ENCODE results near the gene CCDC6.

Gene CCDC6

GRCh38 chr10:59854571-59854970 lies 51.8 kb downstream of the CCDC6 start:
- no peak for DNase-seq (ENCODE audit: low read depth in 2 of 2, low spot score in 1 of 2)

DNA sequence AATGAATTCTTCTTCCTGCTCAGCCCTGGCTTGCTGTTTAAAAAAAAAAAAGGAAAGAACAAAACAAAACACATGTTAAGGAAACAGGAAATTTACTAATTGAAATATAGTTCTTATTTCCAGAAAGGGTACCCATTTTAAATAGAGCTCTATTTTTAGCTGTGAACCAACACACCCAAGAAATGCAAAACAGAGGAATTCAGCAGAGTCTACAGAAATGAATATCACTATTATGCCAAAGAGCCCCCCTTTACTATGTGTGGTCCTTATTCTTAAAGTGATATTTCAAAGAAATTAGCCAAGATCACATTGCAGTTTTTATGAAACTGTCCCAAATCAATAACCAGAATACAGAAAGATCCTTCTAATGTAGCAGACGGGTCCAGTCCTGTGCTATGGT lies 53.7 kb downstream of the CCDC6 start:
- DNase-seq (ENCODE audit: low read depth in 2 of 2, low spot score in 1 of 2) = no peak

GRCh38 chr10:59851864-59852263 lies 54.5 kb downstream of the CCDC6 start:
- no peak for DNase-seq (ENCODE audit: low read depth in 2 of 2, low spot score in 1 of 2)

- no peak for DNase-seq (ENCODE audit: low read depth in 2 of 2, low spot score in 1 of 2)
Observed at GRCh38 chr10:59847888-59848287, 58.5 kb downstream of the CCDC6 start.

GRCh38 chr10:59847326-59847725 lies 59.0 kb downstream of the CCDC6 start:
- DNase-seq (ENCODE audit: low read depth in 2 of 2, low spot score in 1 of 2) = no peak

GRCh38 chr10:59844436-59844835 lies 61.9 kb downstream of the CCDC6 start:
- no peak for DNase-seq (ENCODE audit: low read depth in 2 of 2, low spot score in 1 of 2)

GRCh38 chr10:59843748-59844147 lies 62.6 kb downstream of the CCDC6 start:
- DNase-seq (ENCODE audit: low read depth in 2 of 2, low spot score in 1 of 2) = no peak

DNA sequence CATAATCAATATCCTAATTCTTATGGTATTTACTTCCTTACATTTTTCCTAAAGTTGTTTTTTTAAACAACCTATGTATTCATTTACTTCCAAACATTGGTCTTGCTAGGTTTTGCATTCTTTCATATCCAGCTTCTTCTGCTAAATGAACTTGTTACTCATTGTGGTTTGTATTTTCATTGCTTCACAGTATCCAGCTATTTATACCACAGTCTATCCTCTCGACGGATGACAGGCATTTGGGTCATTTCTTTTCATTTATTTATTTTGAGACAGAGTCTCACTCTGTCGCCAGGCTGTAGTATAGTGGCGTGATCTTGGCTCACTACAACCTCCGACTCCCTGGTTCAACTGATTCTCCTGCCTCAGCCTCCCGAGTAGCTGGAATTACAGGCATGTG lies 66.8 kb downstream of the CCDC6 start:
- no peak for DNase-seq (ENCODE audit: low read depth in 2 of 2, low spot score in 1 of 2)

- no peak for DNase-seq (ENCODE audit: low read depth in 2 of 2, low spot score in 1 of 2)
Observed at GRCh38 chr10:59838085-59838789, 68.1 kb downstream of the CCDC6 start.

DNA sequence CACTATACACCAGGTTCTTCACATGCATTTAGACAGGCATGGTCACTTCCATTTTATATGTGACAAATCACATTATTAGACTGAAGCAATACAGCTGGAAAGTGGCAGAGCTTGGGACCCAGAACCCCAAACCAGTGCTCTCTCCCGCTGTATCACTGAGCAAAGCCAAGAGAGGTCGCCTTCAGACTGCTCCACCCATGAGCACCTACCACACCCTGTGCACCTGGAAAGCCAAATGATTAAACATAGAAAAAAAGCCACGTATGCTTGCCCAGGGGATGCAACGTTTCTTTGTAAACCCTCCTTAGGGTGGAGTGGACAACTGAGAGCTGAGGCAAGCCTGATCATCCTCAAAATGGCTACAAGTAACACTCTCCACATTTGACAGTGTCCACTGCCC lies 72.5 kb downstream of the CCDC6 start:
- no peak for DNase-seq (ENCODE audit: low read depth in 2 of 2, low spot score in 1 of 2)

DNA sequence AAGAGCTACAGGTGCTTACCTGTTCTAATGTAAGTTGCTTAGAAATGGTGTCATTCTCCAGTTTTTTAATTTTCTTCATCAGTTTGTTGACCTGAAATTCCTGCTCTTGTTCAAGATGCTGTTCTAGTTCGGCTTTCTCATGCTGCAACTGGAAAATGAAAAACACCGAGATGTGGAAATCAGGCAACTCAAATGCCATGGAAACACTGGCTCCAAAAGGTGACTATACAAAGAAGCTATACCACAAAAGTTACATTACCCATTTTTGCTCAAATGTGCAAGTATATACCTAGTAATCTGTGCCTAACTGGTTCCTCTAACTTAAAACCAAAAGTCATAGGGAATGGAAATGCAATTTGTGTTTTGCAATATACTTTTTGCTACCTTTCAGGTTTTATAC lies 73.8 kb downstream of the CCDC6 start:
- DNase-seq (ENCODE audit: low read depth in 2 of 2, low spot score in 1 of 2) = no peak

DNA sequence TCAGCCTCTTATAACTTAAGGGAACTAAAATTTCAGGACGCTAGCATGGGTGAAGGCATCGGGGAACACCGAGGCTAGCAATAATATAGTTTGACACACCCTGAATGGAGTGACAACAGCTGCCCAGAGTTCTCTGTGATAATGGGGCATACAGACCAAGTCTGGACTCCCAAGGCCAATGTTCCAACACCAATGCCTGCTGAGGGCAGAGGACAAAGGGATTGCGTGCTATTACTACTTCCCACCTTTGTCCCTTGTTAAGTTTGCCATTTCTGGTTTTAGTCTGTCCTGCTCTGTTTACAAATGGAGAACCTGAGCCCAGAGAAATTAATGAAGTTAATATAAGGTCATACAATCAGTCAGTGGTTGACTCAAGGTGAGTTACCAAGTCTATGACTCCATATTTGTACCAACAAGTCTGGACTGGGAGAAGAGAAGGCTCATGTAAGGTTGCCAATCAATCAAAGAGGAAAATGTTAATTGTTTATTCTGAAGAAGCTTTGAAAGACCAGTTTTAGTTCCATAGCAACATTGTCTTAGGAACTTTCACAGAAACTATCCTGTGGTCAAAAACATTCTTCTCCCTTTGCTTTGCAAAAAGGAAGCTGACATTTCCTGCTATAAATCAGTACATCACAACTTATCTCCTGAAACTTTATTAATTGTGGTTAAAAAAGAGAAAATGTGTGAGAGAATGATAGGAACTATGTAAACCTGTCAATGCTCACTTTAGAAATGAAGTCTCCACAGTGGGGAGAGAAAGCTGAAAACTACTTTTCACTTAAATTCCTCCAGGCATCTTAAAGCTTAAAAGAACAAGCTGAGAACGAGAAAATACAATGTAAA lies 74.5 kb downstream of the CCDC6 start:
- no peak for DNase-seq (ENCODE audit: low read depth in 2 of 2, low spot score in 1 of 2)

DNA sequence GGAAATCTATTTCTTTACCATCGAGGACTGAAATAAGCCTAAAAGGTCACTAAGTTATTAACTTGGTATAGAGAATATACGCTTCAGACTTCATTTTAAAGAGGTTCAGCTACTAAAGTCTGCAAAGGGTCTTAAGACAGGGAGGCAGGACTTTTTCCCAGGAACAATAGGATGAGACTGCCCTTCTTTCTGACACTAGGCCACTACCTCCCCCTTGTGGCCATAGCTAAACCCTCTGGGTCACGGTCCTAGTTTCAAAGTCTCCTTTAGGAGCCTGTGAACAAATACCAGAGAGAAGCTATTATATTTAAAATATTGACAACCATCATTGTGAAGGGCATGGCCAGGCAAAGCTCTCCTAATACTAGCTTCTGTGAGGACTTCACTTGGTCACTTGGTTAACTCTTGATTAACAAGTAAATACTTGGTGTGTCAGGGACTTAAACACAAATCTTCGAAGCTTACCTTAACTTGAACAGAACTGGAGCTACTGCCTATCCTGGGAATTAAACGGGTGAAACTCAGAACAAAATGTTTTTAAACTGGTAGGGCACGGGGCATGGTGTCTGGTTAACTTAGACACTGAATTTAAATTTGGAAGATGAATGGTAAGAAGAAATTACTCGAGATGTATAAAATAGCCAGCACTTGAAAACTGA lies 75.6 kb downstream of the CCDC6 start:
- no peak for DNase-seq (ENCODE audit: low read depth in 2 of 2, low spot score in 1 of 2)

- no peak for DNase-seq (ENCODE audit: low read depth in 2 of 2, low spot score in 1 of 2)
Observed at GRCh38 chr10:59829601-59830000, 76.8 kb downstream of the CCDC6 start.

GRCh38 chr10:59829024-59829423 lies 77.3 kb downstream of the CCDC6 start:
- DNase-seq (ENCODE audit: low read depth in 2 of 2, low spot score in 1 of 2) = no peak

DNA sequence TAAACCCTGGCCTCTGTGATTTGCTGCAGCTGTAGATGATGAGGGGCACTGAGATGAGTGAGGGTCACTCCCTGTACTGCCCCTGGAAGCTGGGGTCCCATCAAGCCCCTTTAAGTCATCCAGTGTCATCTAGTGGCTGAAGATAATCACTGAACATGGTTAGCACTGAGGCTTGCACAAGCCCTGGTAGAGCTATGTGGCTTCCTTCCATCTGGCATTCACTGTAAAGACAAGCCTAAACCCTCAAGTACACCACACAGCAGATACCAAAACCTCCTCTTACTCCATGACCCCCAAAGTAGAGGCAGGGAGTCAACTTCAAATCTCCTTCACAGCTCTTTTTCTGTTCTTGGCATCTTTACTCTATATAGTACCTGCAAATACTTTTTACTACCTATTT lies 80.4 kb downstream of the CCDC6 start:
- no peak for DNase-seq (ENCODE audit: low read depth in 2 of 2, low spot score in 1 of 2)

DNA sequence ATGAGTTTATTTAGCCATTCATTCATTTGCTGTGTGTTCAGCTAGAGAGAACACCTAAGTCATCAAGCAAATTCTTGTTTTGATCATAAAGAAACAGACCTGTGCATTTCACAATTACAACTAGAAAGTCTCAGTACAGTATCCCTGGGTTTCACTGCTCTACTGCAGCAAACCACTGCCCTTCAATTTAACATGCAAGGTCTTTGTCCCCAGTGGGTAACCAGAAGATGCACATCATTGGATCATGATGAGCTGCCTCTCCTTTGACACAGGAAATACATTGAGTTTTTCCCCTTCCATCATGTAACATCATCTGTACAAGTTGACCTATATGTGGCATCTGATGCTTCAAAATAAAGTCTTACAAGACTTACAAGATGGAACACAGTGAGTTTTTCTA lies 82.6 kb downstream of the CCDC6 start:
- no peak for DNase-seq (ENCODE audit: low read depth in 2 of 2, low spot score in 1 of 2)

DNA sequence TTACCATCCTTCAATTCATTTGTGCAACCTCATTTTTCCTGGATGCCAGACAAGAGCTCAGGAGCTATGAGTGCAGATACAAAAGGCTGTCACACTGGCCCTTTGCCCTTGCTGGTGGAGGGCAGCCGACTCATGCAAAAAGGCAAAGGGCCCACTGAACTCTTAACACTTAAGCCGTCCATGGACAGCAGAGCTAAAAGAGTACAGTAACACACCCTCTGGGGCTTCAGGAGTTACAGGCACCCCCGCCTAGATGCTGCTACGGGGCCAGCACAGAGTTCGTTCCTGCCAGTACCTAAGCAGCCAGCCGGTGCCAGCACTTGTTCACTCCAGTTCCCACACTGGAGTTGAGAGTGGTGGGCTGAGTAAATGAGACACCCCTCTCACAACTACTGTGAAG lies 83.2 kb downstream of the CCDC6 start:
- no peak for DNase-seq (ENCODE audit: low read depth in 2 of 2, low spot score in 1 of 2)

GRCh38 chr10:59820471-59820870 lies 85.9 kb downstream of the CCDC6 start:
- DNase-seq (ENCODE audit: low read depth in 2 of 2, low spot score in 1 of 2) = no peak

- no peak for DNase-seq (ENCODE audit: low read depth in 2 of 2, low spot score in 1 of 2)
Observed at GRCh38 chr10:59819683-59820082, 86.7 kb downstream of the CCDC6 start.

DNA sequence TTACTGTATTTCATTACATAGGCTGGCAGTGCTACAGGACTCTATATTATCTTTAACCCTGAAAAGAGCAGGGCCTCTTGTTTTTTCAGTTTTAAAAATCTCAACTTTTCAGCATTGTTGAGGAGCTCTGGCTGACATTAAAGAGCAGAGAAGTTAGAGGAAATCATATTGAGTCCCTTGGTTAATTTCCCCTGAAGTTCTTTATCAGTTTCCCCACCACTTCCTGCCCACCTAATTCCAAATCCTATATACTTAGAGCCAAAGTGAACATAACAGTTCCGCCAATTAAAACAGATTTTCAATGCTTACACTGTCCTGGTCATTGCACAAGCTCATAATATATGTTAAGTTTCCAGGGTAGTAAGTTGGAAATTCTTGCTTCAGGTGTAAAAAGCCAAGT lies 87.1 kb downstream of the CCDC6 start:
- no peak for DNase-seq (ENCODE audit: low read depth in 2 of 2, low spot score in 1 of 2)

- no peak for DNase-seq (ENCODE audit: low read depth in 2 of 2, low spot score in 1 of 2)
Observed at GRCh38 chr10:59817773-59818172, 88.6 kb downstream of the CCDC6 start.

Data from stimulated activated CD8-positive, alpha-beta memory T cell treated with anti-CD3 and anti-CD28 coated beads, Interleukin-4, amount 100 ng/mL, for 4 hours (primary cell).